IPS-NIHi11 (cell line): Measurements from ENCODE around the gene TMEM245.

Experiments
- DNase-seq: peaks from one replicate; pipeline ENCODE4 v3.0.0; 2012; ENCODE audit warnings: mixed read lengths, low spot score

TMEM245 gene

DNA sequence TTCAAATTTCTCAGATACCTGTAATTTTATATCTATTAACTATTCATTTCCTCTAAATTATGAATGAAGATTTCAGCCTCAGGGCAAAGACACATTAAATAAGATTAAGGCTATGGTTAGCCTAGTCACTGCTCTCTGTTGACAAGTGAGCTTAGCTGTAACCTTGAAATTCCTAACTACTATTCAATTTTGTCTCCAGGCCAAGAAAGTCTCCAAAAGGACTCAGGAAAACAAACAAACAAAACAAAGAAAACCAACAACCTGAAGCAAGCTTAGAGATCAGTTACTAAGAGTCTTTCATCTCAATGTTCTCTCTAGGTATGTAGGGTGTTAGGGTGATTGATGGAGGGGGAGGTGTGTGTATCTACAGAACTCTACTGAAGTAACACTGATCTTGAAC is 96.9 kb downstream of the TMEM245 start:
- DNase-seq: no peak

DNA sequence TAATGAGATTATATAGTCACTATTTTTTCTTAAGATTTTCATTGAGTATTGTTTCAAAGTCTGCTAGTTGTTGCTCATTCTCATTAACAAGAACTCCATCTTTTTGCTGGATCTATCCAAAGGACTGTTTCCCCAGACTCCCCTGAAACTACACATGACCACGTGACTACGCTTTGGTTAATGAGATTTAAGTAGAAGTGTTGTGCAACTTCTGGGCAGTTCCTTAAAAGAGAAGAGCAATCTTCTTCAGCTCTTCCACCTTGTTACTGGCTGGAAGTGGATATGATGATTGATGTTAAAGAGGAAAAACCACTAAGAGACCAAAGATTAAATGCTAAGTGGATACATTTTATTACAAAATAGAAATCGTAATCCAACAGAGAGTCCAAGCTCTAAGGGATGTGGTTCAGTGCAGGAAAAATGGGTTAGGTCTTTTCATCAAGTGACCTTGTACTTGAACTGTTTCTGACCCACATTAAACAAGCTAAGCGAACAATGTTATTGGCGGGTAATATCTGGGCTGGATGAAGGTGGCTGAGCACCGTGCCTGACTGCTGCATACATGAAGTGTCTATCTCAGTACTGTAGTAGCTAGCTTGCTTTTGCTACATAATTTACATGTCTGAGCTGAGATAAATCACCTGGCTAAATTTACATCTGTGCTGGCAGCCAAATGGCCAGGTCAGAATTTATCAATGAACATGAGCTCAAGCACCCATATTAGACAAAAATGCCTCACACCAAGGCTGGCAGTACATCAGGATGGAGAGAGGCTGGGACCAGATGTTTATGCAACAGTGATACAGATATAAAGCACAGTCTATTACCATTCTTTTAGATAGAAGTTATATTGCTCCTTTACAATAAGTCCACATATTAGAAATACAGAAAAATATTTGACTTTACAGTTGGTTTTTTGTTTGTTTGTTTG is 98.9 kb downstream of the TMEM245 start:
- DNase-seq: no peak

DNA sequence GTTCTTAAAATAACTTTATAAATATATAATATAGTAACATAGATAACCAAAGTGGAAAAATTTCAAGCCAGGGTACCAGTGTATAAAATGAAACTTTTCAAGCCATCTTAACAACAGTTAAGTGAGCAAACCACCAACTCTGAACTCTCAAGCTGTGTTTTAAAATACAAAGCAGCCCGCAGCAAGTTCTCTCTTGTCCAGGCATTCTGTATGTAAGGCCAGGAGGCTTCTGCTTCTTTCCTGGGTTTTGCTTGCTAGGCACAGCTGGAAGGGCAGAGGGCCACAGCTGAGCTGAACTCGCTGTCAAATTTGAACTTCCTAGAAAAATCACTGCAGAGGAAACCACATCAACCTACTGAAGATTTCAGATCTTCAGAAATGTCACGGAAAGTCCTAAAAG is 99.6 kb downstream of the TMEM245 start:
- DNase-seq: no peak

DNA sequence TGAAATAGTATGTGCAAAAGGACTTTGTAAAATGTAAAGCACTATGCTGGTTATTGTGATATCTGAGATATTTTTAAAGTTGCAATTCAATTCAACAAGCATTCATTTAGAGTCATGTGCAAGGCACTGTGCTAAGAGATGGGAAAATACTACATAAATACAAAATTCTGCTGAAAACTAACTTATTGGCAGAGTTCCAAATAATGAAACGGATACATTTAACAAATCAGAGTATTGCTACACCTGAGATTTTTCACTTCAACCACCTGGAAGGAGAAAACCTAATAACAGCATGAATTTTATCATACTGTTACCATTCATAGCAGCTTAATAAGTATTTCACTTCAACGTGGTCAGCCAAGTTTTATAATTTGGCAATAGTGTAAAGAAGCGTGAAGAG is 100.3 kb downstream of the TMEM245 start:
- no peak for DNase-seq

DNA sequence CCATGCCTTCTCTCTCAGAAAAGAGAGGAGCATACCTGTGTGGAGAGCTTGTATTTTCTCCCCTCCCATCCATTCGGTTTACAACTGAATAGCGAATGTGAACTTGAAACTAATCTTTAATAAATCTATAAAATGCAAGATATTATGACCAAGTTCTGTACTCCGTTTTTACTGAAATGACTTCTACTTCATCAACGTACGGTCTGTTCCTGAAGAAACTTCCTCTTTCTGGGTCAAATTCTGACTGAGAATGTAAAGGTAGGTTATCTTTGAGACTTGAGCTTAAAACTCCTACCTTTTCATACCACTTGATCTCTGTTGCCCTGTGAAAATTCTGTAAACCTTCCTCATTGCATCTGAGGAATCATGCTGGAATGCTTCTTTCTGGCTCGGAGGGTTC is 102.3 kb downstream of the TMEM245 start:
- no peak for DNase-seq

DNA sequence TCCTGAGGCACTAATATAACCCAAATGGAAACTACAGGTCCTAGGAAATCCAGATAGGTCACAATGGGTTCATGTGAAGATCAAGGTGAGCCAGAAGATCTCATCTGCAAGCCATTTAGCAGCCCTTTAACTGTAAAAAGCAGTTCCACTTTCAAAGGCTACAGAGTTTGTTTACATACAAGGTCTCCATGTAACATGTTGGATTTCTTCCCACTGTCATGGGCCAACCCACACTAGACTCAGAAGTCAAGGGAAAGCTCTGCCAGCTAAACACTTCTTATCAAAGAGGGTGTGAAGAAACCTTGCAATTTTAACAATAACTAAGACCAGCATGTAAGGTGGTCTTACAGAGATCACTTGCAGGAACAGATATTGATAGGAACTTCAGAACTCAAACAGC is 102.7 kb downstream of the TMEM245 start:
- no peak for DNase-seq

DNA sequence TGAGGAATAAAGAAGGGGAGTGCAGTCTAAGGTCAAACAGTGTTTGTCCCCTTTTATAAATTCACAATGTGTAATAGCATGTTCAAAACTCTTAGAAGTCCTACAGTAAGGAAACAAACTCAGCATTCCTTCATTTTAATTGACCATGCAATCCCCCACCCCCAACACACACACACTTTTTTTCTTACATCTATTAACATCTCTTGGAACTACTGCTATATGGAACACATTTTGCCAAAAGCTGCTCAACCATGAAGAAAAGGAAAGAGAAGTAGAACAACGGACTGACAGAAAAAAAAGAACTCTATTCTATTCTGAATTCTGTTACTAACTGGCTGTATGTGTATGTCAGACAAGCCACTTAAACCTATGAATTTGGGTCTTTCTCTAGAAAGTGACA is 103.6 kb downstream of the TMEM245 start:
- DNase-seq: no peak

DNA sequence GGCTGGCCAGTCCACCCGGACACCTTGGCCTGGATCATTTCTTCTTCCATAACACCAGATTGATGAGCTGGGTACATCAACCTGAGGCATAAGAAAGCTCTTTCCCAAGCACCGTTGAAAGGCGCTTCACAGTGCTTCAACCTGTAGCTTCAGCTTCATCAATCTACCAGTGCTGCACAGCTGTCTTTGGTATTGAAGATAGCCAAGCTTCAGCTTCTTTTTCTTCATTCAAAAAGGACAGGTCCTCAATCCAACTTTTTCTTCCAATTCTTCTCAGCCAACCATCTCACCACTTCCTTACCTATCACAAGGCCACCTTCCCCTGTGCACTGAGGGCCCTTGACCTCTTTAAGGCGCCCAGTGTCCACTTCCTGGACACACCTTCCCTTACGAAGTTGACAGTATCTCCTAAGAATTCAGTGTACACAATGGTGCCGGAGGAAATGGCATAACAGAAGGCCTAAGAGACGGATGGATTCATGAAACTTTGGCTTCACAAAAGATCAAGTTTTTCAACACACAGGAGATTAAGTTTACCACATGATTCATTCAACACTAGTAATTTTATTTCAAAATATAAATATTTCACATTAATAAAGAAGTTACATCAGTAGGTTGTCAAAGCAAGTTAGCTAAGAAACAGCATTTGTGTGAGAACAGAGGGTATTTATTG is 105.0 kb downstream of the TMEM245 start:
- no peak for DNase-seq

DNA sequence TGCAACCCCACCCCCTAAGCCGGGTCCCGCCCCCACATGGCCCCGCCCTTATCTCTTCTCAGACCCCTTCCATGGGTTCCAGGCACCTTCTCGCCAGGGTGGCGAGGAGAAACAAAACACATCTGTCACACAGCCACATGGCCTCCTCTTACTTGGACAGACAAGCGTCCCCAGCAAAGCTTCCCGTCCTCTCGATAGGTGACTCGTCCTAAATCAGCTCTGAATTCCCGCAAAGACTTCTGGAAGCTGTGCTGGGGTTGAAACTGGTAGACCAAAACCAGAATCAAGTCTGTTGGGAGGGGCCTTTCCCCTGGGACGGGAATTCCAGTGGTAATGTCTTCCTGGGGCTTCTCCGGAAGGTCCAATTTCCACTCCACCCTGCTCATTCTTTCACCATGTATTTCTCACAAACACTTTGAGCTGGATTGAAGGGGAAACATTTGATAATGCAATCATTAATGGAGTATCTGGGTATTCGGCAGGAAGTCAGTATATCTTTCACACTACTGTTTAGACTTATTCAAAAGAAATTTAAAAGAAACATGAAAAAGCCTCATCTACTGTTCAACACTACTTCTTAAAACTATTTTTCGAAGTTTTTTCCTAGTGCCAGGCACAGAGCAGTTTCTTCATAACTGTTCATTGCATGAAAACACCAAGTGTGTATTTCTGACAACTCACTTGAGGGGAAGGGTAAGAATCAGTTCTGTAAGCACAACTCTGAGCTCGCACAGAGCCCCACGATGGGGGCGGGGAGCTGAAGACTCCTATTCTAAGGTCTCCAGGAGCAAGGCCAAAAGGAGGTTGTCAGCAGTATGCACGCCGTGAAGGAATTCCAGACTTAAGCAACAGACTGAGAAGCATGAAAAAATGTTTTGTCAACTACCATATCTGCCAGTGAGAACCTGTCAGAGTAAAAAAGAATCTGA is 105.8 kb downstream of the TMEM245 start:
- no peak for DNase-seq

DNA sequence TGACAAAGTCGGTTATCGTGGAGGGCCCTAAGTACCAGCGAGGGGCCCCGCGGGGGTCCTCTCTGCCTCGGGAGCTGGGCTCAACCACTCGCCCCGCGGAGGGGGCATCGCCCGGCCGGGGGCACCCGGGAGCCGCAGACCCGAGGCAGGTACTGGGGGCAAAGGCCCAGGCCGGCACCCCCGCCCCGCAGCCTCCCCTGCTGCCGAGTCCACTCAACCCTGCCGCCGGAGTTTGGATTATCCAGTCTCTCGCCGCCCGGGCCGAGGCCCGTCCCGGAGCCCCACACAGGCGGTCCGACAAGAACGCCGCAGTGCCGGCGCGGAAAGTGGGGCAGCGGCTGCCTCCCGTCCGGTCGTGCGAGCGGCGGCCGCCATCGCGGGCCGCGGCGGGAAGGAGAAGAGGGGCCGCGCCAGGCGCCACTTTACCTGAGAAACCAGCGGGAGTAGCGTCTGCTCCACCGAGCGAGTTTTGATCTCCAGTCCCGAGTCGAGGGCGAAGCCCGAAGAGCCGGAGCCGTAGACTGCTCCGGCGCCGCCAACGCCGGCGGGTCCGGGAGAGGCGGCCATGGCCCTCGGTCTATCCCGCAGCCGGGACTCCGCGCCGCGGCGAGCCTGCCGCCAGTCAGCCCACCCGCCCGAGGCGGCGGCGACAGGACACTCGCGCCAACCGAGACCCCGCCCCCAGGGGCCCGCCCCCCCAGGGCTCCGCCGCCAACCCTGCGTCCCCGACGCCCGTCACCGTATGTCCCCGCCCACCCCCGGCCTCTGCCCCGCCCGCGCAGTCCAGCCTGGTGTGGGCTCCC is 106.7 kb downstream of the TMEM245 start, which contains the start of gene CTNNAL1:
TSS of gene CTNNAL1 (minus strand) at position 624 of the 803 bp plus-strand sequence. CDS start at position 567, 57 bp downstream.
- DNase-seq: peak; percentile 96

DNA sequence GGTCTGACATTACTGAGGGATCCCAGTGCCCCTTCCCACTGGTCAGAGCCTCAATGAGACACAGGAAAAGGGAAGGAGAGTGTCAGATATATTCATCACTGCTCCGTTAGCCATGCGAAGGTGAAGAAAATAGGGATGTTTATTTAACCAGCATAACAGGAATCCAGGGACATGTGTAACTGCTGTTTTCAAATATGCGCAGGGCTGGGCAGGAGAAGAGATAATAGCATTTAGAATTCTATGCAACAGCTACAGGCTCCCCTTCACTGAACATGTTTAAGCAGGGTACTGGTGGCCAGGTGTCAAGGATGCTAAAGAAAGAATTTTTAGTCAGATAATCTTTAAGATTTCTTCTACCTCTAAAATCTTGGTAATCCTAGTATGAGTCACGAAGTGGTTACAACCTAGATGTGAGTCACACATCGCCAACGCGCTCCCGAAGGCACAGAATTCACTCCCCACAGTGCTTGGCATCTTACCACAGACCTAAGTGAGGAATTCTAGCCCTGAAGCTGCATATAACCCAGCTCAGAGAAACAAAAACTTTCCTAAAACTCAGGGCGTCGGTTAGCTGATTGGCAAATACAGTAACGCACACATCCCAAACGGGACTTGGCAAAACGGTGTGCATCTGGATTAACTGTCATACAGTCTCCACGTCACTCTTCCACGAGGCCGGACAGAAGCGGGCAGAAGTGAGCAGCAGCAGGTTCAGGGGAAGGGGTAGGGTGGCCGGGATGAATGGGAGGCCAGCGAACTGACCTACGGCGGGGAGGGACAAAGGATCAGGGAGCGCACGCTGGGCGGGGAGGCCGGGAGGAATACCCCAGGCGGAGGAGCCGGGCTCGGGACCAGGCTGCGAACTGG is 107.5 kb downstream of the TMEM245 start:
- DNase-seq: peak; percentile 51

DNA sequence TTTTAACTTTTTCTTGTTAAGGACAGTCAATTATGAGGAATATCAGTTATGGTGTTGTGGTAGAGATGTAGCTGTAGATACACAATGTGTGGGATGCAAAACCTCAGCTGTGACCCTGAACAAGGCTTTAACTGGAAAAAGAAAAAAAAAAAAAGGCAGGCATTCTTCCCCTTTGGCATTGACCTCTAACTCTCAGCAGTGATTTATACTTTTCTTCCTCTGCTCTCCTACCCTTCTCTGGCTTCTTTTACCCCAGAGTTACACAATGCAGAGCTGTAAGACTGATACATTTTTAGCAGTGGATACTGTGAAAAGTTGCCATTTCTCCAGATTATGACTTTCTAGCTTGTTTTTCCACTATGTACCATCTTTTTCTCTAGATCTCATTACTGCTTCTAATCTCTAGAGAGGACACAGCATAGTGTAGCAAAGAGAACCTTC is 108.5 kb downstream of the TMEM245 start:
- DNase-seq: no peak

DNA sequence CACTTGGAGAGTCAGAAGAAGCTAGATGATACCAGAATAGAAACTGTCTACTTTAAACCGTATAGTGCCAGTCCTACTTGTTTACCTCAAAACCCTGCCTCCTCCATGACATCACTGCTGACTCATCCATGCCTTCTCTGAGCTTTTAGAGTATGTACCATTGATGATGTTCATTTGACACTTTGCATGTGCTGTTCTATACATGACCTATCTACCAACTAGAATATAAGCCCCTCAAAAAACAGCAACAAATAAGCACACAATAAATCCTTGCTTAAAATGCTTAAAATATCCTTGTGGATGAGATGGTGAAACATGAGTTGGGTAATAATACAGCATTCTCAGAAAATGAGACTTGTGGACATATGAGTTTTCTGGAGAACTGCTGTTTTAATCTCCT is 109.0 kb downstream of the TMEM245 start:
- no peak for DNase-seq

DNA sequence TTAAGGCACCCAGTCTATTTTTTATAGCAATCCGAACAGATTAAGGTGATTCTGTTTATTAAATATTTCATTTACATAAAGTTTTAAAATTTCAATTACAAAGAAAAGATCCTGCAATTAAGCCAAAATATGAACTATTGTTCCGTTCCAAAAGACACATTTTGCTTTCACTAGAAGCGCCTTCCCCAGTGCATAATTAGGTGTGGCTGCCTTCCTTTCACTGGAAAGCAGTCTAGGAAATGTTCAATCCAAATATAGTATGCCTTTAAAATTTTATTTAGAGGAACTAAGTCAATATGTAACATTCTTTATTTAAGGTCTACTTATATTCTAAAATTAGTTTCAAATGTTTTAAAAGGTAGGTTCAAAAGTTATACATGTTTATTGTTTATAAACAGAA is 114.1 kb downstream of the TMEM245 start:
- no peak for DNase-seq

DNA sequence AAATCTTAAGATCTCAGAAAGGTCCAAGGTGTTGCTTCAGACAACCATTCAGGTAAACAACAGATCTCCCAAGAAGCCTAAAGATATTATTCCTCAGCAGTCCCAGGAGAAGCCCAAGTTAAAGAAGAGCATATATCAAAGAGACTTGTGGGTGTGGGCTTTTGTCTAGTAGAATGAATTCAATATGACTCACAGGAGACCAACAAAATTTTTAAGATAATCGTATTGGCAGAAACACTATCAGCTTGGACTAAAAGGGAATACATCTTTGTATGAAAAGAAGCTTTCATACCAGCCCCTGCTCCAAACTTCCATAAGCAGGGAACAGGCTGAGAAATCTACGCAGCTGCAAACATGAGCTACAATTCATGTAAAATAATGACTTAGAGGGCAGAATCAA is 116.6 kb downstream of the TMEM245 start:
- DNase-seq: no peak

DNA sequence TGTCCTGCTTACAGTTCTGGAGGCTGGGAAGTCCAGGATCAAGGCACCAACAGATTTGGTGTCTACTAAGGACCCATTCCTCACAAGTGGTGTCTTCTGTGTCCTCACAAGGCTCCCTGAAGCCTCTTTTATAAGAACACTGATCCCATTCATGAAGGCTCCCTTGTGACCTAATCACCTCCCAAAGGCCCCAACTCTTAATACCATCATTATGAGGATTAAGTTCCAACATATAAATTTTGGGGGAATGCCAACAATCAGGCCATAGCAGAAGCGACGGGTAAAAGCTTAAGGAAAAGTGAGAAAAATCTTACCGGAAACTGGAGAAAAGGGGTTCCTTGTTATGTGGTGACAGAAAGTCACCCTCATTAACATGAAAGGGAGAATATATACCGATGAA is 117.6 kb downstream of the TMEM245 start:
- DNase-seq: no peak

DNA sequence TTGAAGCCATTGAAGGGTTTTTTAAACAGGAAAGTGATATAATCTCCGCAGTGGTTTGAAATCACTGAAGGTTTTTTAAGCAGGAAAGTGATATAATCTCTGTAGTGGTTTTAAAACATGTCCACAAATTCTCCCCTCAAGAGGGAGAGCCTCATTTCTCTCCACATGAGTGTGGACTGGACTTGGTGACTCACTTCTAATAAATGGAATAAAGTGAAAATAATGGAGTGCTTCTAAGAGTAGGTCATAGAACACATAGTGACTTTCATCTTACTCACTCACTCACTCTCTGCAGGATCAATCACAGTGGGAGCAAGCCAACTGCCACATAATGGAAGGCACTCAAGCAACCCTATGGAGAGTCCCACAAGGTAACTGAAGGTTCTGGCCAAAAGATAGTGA is 118.5 kb downstream of the TMEM245 start:
- no peak for DNase-seq

DNA sequence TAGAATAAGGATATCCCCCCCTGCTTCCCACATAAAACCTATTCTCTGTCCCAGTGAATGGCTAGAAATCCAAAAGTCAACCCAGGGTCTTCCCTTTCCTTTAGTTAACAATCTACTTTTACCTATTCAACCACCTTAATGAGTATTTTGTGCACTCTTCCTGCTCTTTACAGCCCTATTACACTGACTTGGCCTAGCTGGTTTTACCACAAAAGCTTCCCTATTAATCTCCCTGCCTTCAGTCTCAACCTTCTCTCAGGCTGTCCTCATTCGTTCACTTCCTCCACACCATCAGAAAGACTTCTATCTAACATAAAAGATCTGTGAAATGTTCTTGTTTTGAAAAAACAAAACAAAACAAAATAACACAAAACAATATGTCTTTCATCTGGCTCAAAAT is 122.6 kb downstream of the TMEM245 start:
- DNase-seq: no peak

DNA sequence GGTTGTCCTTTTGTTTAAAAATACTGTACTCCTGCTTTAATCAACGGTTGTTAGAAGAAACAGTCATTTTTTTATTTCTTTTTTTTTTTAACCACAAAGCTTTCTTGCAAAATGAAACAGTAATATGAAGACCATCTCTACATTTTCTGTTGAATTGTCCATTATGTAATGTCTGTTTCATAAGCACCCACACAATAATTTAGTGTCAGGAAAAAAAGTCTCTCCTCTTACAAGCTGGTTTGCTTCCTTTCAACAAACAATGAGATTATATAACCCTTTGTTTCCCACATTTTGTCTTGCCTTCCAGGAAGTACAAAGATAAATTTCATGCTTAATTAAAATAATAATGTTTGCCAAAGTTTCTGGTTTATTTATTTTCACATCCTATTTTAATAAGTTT is 123.1 kb downstream of the TMEM245 start:
- DNase-seq: no peak

DNA sequence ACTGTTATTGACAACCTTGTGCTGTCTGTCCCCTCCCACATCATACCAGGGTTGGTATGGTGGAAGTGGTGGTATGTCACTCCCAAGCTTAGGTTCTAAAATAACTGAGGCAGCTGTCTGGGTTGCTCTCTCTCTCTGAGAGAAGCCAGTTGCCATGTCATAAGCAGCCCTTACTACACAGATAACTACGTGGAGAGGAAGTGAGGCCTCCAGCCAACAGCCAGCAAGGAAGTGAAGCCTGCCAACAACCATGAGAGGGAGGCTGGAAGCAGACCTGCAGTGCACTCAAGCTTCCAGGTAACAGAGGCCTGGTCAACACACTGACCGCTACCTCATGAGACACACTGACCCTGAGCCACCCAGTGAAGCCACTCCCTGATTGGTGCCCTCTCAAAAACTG is 125.1 kb downstream of the TMEM245 start:
- DNase-seq: no peak
